ENCODE measurements around the gene CRIP1. TPM values are rescaled to one million over a fixed set of nuclear protein-coding genes. Genes with fewer than 3 reads are reported as not detected.

The CRIP1 gene
- total and polyA plus RNA-seq, 12 donors, result 34.0 to 170 (median 56.0) TPM

GRCh38 chr14:105448706-105449111, 38.0 kb upstream of the CRIP1 start:
- peak; percentile 86 to 95 (median 93) for ATAC-seq
- TF ChIP-seq CTCF (IDR thresholded peaks at IDR 0.05), result peak; percentile 95 to 98 (median 97)
- intact Hi-C loops (cut with DNase I), result loop anchor here in 9 of 10 donors (1.0 to 10.0 kb wide), 9 partner anchors 39 to 79 kb away; partner anchors contain the start of genes TMEM121 (in 3 of the 9), CRIP1 (in 2 of the 9) and TEDC1 (in 1 of the 9)
- Histone ChIP-seq H3K27me3 (no peaks in the 10 kb centered on the region), H3K4me1 (peaks cover 11 to 34% (median 18%) of the 10 kb centered on the region in 9 donors), H3K27ac (peak overlapping the region in 8 of 10 donors; percentile 6 to 71 (median 36)), H3K9me3 (no peaks in the 10 kb centered on the region), H3K36me3 (peaks cover 0 to 54% (median 12%) of the 10 kb centered on the region in 9 donors), H3K4me3 (peak overlapping the region in 3 of 10 donors; percentile 3 to 12 (median 8))
- 15 to 17% methylated on average over 14 to 16 of the region's 16 CpGs for whole genome bisulfite sequencing, 2 donors
- DNase-seq, result peak; percentile 79 to 84

GRCh38 chr14:105449276-105450122, 37.2 kb upstream of the CRIP1 start:
- peak in 1 of 2 donors; percentile 17 for DNase-seq
- peak overlapping the region in 5 of 10 donors; percentile 6 to 71 (median 53) for H3K27ac ChIP-seq
- peaks cover 0 to 62% (median 12%) of the 10 kb centered on the region in 9 donors for H3K36me3 ChIP-seq
- 83 to 85% methylated on average over 47 of the region's 47 CpGs for WGBS, 2 donors
- TF ChIP-seq CTCF (IDR thresholded peaks at IDR 0.05), result peak in 1 of 9 donors; percentile 5
- H3K9me3 ChIP-seq, result no peaks in the 10 kb centered on the region
- H3K4me1 ChIP-seq, result peaks cover 11 to 34% (median 18%) of the 10 kb centered on the region in 9 donors
- peak in 3 of 8 donors; percentile 7 to 29 (median 13) for ATAC-seq
- no peak overlapping the region for H3K4me3 ChIP-seq
- H3K27me3 ChIP-seq, result no peaks in the 10 kb centered on the region
- intact Hi-C loops (cut with DNase I), result loop anchor here in 8 of 10 donors (2.0 to 10.0 kb wide), 7 partner anchors 38 to 78 kb away; partner anchors contain the start of genes TMEM121 (in 3 of the 8), CRIP1 (in 2 of the 8) and TEDC1 (in 1 of the 8)

DNA sequence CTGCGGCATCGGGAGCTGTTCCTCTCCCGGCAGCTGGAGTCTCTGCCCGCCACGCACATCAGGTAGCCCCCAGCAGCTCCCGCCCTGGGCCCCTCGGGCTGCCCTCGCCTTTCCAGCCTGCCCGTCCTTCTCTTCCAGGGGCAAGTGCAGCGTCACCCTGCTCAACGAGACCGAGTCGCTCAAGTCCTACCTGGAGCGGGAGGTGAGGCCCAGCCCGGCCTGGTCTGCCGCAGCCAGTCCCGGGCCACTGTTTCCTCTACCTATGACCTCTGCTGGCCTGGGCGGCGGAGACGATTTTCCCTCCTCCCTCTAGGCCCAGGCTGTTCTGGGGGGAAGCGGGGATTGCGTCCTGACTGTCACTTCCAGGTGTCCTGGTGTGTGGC, 36.6 kb upstream of the CRIP1 start:
- Histone ChIP-seq H3K4me1 (peaks cover 11 to 34% (median 18%) of the 10 kb centered on the region in 9 donors), H3K27ac (peak overlapping the region in 1 of 10 donors; percentile 22), H3K27me3 (no peaks in the 10 kb centered on the region), H3K4me3 (no peak overlapping the region), H3K9me3 (no peaks in the 10 kb centered on the region), H3K36me3 (peaks cover 0 to 68% (median 17%) of the 10 kb centered on the region in 9 donors)
- no peak for TF ChIP-seq CTCF (IDR thresholded peaks at IDR 0.05)
- intact Hi-C loops (cut with DNase I), result no loop called here
- DNase-seq, result peak in 1 of 2 donors; percentile 14
- no peak for ATAC-seq
- 82 to 89% methylated on average over 22 of the region's 22 CpGs for WGBS, 2 donors

- no peak for TF ChIP-seq CTCF (IDR thresholded peaks at IDR 0.05)
- DNase-seq (peak in 1 of 2 donors; percentile 9), ATAC-seq (no peak)
- H3K27ac ChIP-seq, result no peak overlapping the region
- peaks cover 0 to 72% (median 18%) of the 10 kb centered on the region in 9 donors for H3K36me3 ChIP-seq
- no peaks in the 10 kb centered on the region for H3K27me3 ChIP-seq
- no peak overlapping the region for H3K4me3 ChIP-seq
- no peaks in the 10 kb centered on the region for H3K9me3 ChIP-seq
- peaks cover 11 to 34% (median 18%) of the 10 kb centered on the region in 9 donors for H3K4me1 ChIP-seq
- intact Hi-C loops (cut with DNase I), result no loop called here
- WGBS, 2 donors, result 92% methylated on average over 29 of the region's 29 CpGs
Measured at GRCh38 chr14:105450864-105451720, 35.6 kb upstream of the CRIP1 start.
